HepG2 (cell line): Measurements from ENCODE around the gene FAS. TPM values are rescaled to one million over a fixed set of nuclear protein-coding genes. Genes with fewer than 3 reads are reported as not detected.

Experiments used
- CREB1 ChIP-seq, 2 experiments: fragments of 450-650 bp in 1 of 2; IDR thresholded peaks; 2 replicates each; pipeline ENCODE4 v1.6.1; 2016 to 2017; ENCODE audit warnings: control low read depth in 1 of 2, mild to moderate bottlenecking in 1 of 2, missing compliant biosample characterization in 1 of 2, missing genetic modification characterization in 1 of 2
- HIVEP1 ChIP-seq: sonication (generic); formaldehyde crosslinking; IDR thresholded peaks from 2 replicates; pipeline ENCODE4 v1.4.0; 2020; ENCODE audit warnings: mild to moderate bottlenecking, missing genetic modification reagents
- ISX ChIP-seq: sonication (generic); formaldehyde crosslinking; conservative IDR thresholded peaks from 2 replicates; pipeline ENCODE4 v1.5.0; 2020; ENCODE audit warnings: missing genetic modification reagents
- JARID2 ChIP-seq: sonication (generic); formaldehyde crosslinking; IDR thresholded peaks from 2 replicates; pipeline ENCODE4 v1.8.1; 2023; ENCODE audit warnings: missing genetic modification reagents, inconsistent platforms; ENCODE audit not compliant: insufficient replicate concordance
- KAT2B ChIP-seq: fragments of 150-350 bp; IDR thresholded peaks from 2 replicates; pipeline ENCODE4 v1.6.1; 2014; ENCODE audit warnings: low read depth, low read length, borderline replicate concordance
- MLLT10 ChIP-seq: sonication (generic); formaldehyde crosslinking; IDR thresholded peaks from 2 replicates; pipeline ENCODE4 v1.4.0; 2020; ENCODE audit warnings: missing genetic modification reagents
- NFE2 ChIP-seq: sonication (generic); formaldehyde crosslinking; IDR thresholded peaks from 2 replicates; pipeline ENCODE4 v1.4.0; 2020; ENCODE audit warnings: missing genetic modification reagents
- NR2F1 ChIP-seq, 2 experiments: fragments of 450-650 bp in 1 of 2; formaldehyde crosslinking in 1 of 2; IDR thresholded peaks; 2 replicates each; pipeline versions ENCODE4 v1.5.0 to v1.6.1; 2016 to 2020; ENCODE audit warnings: mild to moderate bottlenecking in 1 of 2, missing compliant biosample characterization in 1 of 2, missing genetic modification reagents in 1 of 2, moderate library complexity in 1 of 2
- PRMT3 ChIP-seq: sonication (generic); formaldehyde crosslinking; IDR thresholded peaks from 2 replicates; pipeline ENCODE4 v1.8.1; 2022; ENCODE audit warnings: low read depth, mild to moderate bottlenecking, moderate library complexity, missing genetic modification reagents, borderline replicate concordance
- SNAPC2 ChIP-seq: sonication (generic); formaldehyde crosslinking; IDR thresholded peaks from 2 replicates; pipeline ENCODE4 v1.8.1; 2022; ENCODE audit warnings: mild to moderate bottlenecking, missing genetic modification reagents
- YY1 ChIP-seq: IDR thresholded peaks from 2 replicates; pipeline ENCODE4 v1.6.1; 2011; ENCODE audit warnings: low read length, low read depth, moderate library complexity, mild to moderate bottlenecking; ENCODE audit not compliant: insufficient read depth, insufficient replicate concordance
- ZNF329 ChIP-seq: sonication (generic); formaldehyde crosslinking; IDR thresholded peaks from 2 replicates; pipeline ENCODE4 v1.9.0; 2021; ENCODE audit warnings: low read depth, mild to moderate bottlenecking, missing genetic modification reagents
- ZNF484 ChIP-seq: sonication (generic); formaldehyde crosslinking; IDR thresholded peaks from 2 replicates; pipeline ENCODE4 v1.5.1; 2020; ENCODE audit warnings: mild to moderate bottlenecking, low read depth, missing genetic modification reagents, borderline replicate concordance
- ZNF552 ChIP-seq: sonication (generic); formaldehyde crosslinking; IDR thresholded peaks from 2 replicates; pipeline ENCODE4 v1.9.0; 2022; ENCODE audit warnings: missing genetic modification reagents, mild to moderate bottlenecking, borderline replicate concordance
- ZNF558 ChIP-seq: sonication (generic); formaldehyde crosslinking; IDR thresholded peaks from 2 replicates; pipeline ENCODE4 v1.9.0; 2022; ENCODE audit warnings: mild to moderate bottlenecking, missing genetic modification reagents, borderline replicate concordance
- ZNF570 ChIP-seq: sonication (generic); formaldehyde crosslinking; IDR thresholded peaks from 2 replicates; pipeline ENCODE4 v1.4.0; 2020; ENCODE audit warnings: mild to moderate bottlenecking, missing genetic modification reagents, borderline replicate concordance
- ZNF709 ChIP-seq: sonication (generic); formaldehyde crosslinking; IDR thresholded peaks from 2 replicates; pipeline ENCODE4 v1.5.0; 2020; ENCODE audit warnings: mild to moderate bottlenecking, missing genetic modification reagents
- ZNF768 ChIP-seq: sonication (generic); formaldehyde crosslinking; IDR thresholded peaks from 2 replicates; pipeline ENCODE4 v1.4.0; 2020; ENCODE audit warnings: missing genetic modification reagents
- polyA plus RNA-seq, 8 experiments: library from polyadenylated mRNA; depleted of rRNA in 3 of 8; stranded (reverse) in 7 of 8; unstranded in 1 of 8; fragments of >200 nt; fragmentation: Illumina TruSeq in 4 of 8; extraction: Trizol in 4 of 8; gene quantifications; 2 replicates each; pipeline versions ENCODE4 v1.2.1 to v1.2.3, GENCODE V29; 2011 to 2016; ENCODE audit warnings: low read depth in 4 of 8, missing spikeins in 1 of 8, mixed read lengths in 1 of 8; ENCODE audit not compliant: insufficient read depth in 1 of 8
- total RNA-seq, 5 experiments: library from RNA; depleted of rRNA; stranded (reverse); fragments of >200 nt; fragmentation: Illumina TruSeq; extraction: Trizol; gene quantifications; 2 replicates each; pipeline ENCODE4 v1.2.3, GENCODE V29; 2016; ENCODE audit warnings: low read depth in 1 of 5
- TF ChIP-seq, protein P1 (sequence below): sonication (generic); formaldehyde crosslinking; IDR thresholded peaks from 2 replicates; pipeline ENCODE4 v1.5.1; 2020; ENCODE audit warnings: mild to moderate bottlenecking, missing genetic modification reagents, borderline replicate concordance
- TF ChIP-seq, protein P2 (sequence below): conservative IDR thresholded peaks from 2 replicates; pipeline ENCODE4 v1.6.1; 2018; ENCODE audit warnings: missing genetic modification reagents
- TF ChIP-seq, protein P3 (sequence below): sonication (generic); formaldehyde crosslinking; conservative IDR thresholded peaks from 2 replicates; pipeline ENCODE4 v1.4.0; 2020; ENCODE audit warnings: missing genetic modification reagents
- TF ChIP-seq, protein P4 (sequence below): sonication (generic); formaldehyde crosslinking; IDR thresholded peaks from 2 replicates; pipeline ENCODE4 v1.4.0; 2020; ENCODE audit warnings: mild to moderate bottlenecking, missing genetic modification reagents

FAS gene
- total and polyA plus RNA-seq, 2 of the 13 experiments (the other 11 are each of a cell fraction or from before 2014, with no cell fraction given): 5.9 to 17.9 TPM

DNA sequence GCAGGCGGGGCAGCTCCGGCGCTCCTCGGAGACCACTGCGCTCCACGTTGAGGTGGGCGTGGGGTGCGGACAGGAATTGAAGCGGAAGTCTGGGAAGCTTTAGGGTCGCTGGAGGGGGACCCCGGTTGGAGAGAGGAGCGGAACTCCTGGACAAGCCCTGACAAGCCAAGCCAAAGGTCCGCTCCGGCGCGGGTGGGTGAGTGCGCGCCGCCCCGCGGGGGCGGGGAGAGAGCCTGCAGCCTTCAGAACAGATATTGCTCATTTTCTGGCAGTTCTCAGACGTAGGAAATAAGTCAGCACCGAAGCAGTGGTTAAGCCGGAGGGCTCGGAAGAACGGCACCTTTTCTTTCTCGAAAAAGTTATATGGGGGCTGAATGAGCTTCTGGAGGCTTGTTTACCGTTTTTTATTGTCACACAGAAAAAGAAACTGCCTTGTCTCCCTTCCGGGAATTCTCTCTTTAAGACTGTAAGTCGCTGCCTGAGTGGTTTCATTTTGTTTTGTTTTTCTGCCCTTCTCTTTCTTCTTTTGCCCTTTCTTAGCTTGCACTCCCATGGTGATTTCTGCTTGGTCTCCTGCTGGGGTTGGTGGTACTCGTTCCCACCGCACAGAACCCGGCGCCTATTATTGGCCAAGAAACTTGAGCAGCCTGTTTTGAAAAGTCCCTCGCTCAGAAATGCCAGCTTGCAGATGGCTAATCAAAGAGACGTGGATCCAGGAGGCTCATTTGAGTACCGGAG, 732 bp downstream of the FAS start (continued):
- TF ChIP-seq ZNF768 (no peak), CREB1 (IDR thresholded peaks at IDR 0.05) (no peak), CREB1 (CRISPR knock-in tag; IDR thresholded peaks at IDR 0.05) (no peak), ISX (CRISPR knock-in tag) (no peak), ZNF570 (CRISPR knock-in tag) (peak; percentile 22; the same call in 1 of the 2 replicates), HIVEP1 (no peak), ZNF329 (no peak), JARID2 (CRISPR knock-in tag) (no peak), ZNF552 (CRISPR knock-in tag) (no peak), YY1 (no peak), SNAPC2 (CRISPR knock-in tag) (no peak), ZNF558 (CRISPR knock-in tag) (no peak), PRMT3 (CRISPR knock-in tag) (no peak), MLLT10 (CRISPR knock-in tag) (no peak), NR2F1 (CRISPR knock-in tag; IDR thresholded peaks at IDR 0.05) (no peak), NFE2 (no peak), ZNF709 (CRISPR knock-in tag) (no peak), ZNF484 (CRISPR knock-in tag) (no peak), KAT2B (no peak)
- TF ChIP-seq, protein P1, sequence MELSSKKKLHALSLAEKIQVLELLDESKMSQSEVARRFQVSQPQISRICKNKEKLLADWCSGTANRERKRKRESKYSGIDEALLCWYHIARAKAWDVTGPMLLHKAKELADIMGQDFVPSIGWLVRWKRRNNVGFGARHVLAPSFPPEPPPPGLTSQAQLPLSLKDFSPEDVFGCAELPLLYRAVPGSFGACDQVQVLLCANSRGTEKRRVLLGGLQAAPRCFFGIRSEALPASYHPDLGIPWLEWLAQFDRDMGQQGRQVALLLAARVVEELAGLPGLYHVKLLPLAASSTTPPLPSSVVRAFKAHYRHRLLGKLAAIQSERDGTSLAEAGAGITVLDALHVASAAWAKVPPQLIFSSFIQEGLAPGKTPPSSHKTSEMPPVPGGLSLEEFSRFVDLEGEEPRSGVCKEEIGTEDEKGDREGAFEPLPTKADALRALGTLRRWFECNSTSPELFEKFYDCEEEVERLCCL (CRISPR knock-in tag): no peak
- TF ChIP-seq, protein P2, sequence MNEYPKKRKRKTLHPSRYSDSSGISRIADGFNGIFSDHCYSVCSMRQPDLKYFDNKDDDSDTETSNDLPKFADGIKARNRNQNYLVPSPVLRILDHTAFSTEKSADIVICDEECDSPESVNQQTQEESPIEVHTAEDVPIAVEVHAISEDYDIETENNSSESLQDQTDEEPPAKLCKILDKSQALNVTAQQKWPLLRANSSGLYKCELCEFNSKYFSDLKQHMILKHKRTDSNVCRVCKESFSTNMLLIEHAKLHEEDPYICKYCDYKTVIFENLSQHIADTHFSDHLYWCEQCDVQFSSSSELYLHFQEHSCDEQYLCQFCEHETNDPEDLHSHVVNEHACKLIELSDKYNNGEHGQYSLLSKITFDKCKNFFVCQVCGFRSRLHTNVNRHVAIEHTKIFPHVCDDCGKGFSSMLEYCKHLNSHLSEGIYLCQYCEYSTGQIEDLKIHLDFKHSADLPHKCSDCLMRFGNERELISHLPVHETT (CRISPR knock-in tag): no peak
- TF ChIP-seq, protein P3, sequence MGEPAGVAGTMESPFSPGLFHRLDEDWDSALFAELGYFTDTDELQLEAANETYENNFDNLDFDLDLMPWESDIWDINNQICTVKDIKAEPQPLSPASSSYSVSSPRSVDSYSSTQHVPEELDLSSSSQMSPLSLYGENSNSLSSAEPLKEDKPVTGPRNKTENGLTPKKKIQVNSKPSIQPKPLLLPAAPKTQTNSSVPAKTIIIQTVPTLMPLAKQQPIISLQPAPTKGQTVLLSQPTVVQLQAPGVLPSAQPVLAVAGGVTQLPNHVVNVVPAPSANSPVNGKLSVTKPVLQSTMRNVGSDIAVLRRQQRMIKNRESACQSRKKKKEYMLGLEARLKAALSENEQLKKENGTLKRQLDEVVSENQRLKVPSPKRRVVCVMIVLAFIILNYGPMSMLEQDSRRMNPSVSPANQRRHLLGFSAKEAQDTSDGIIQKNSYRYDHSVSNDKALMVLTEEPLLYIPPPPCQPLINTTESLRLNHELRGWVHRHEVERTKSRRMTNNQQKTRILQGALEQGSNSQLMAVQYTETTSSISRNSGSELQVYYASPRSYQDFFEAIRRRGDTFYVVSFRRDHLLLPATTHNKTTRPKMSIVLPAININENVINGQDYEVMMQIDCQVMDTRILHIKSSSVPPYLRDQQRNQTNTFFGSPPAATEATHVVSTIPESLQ (CRISPR knock-in tag): no peak
- TF ChIP-seq, protein P4, sequence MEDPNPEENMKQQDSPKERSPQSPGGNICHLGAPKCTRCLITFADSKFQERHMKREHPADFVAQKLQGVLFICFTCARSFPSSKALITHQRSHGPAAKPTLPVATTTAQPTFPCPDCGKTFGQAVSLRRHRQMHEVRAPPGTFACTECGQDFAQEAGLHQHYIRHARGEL (CRISPR knock-in tag): no peak
